Gastrocnemius medialis (tissue), 4 donors: ENCODE data around the gene CFAP20.

Experiments
- CTCF ChIP-seq, 5 experiments: fragments of 450-650 bp in 3 of 5; fragments of 200-600 bp in 2 of 5; sonication (generic) in 2 of 5; IDR thresholded peaks in 4 of 5; conservative IDR thresholded peaks in 1 of 5; 1 replicate in 4 of 5; 2 replicates in 1 of 5; pipeline ENCODE4 v1.5.1; 2016 to 2019; ENCODE audit warnings: antibody characterized with exemption in 5 of 5, mild to moderate bottlenecking in 3 of 5, moderate library complexity in 3 of 5
- POLR2A ChIP-seq, 2 donors: fragments of 450-650 bp; IDR thresholded peaks; one replicate each; pipeline ENCODE4 v1.6.1; 2017; ENCODE audit warnings: antibody characterized with exemption in 2 of 2, mild to moderate bottlenecking in 2 of 2, moderate library complexity in 2 of 2

GRCh38 chr16:58121132-58121531 is 8.0 kb downstream of the CFAP20 start:
- TF ChIP-seq POLR2A (IDR thresholded peaks at IDR 0.05) (no peak), CTCF (IDR thresholded peaks at IDR 0.05 in 4 of 5, conservative IDR thresholded peaks at IDR 0.05 in 1 of 5) (no peak)
